HG03135 (cell line): ENCODE measurements around the gene PKNOX2.

Experiments
- ATAC-seq: cut with Tn5 transposase; IDR thresholded peaks from one replicate; pipeline ENCODE4 v1.9.1; 2021; ENCODE audit warnings: mild to moderate bottlenecking, moderate library complexity; ENCODE audit not compliant: unreplicated experiment

Gene PKNOX2

DNA sequence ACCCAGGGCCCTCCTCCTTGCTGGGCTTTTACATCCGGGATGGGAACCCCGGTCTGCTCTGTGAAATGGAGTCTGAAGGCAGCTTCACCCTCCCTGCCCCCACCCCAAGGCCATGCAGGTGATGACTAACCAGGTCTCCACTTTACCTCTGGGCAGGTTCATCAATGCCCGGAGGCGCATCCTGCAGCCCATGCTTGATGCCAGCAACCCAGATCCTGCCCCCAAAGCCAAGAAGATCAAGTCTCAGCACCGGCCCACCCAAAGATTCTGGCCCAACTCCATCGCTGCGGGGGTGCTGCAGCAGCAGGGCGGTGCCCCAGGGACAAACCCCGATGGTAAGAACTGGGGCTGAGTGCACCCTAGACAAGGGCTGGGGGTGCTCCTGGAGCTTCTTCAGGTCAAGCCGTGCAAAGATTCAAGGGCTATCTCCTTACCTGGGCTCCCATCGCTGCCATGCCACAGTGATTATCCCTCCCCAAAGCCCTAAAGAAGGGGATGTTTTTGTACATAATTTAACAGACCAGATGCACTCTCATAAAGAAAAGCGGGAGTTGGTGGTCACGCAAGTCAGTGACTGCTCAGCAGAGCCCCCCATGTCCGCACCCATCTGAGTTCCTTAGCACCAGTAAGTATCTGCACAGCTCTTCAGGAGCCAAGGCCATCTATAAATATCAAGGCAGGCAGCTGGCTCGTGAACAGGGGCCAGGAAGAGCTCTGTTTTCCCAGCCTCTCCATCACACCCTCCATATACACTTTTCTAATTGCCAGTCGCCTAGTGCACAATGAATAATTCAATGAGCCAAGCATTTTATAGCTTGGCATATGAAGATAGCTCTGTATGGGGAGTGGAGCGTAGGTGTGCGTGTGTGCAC, 265.5 kb downstream of the PKNOX2 start:
- no peak for ATAC-seq

DNA sequence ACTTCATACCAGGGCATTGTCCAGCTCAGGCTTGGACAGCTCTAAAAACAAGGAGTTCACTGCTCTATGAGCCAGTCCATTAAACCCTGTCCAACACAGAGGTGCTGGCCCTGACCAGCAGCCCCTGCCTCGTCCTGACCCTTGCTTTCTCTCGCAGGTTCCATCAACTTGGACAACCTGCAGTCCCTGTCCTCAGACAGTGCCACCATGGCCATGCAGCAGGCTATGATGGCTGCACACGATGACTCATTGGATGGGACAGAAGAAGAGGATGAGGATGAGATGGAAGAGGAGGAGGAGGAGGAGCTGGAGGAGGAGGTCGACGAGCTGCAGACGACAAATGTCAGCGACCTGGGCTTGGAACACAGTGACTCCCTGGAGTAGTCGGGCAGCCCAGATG, 266.5 kb downstream of the PKNOX2 start:
- ATAC-seq = no peak

DNA sequence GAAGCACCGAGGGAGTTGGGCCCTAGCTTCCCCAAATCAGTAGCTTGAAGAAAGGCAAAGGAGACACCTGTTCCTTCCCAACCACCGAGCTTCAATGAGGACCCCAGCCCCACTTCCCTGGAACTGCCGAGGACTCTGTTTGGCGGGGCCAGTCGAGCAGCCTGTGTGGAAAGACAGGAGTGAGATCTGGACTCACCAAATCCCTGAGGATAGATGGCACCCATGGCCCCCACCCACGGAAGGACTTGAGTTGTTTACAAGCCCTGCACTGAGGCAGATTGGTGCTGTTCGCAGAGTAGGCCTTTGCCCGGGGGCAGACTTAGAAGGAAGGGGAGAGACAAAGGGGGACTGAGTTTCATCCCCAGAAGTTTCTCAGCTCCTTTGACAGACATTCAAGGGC, 266.9 kb downstream of the PKNOX2 start:
- no peak for ATAC-seq

DNA sequence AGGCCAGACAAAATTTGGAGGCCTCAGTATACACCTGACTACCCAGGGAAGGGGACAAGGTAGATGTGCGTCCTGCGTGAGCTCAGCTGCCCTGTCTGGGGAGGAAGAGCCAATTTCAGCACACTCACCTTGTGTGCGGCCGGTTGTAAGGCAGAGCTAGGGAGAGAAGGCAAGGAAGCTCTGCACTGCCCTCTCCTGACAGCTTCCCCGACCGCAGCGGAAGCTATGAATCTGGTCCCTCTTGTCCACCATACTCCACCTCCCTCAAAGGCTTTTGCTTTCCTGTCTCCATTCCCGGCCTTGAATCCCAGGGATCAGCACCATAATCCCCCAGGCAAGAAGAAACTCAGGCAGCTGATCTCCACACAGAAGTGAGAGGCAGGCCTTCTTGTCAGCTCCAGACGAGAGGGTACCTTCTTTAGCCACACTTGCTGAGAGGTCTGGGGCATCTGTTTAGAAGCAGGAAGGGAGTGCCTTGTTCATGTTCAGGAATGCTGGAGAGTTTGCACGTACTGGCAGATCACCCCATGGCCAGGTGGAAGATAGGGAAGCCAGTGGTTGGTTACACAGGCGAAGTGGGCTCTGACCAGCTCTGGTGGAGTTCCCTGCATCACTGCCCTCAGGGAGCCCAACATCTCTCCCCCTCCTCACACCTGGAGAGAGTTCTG, 269.0 kb downstream of the PKNOX2 start:
- no peak for ATAC-seq

DNA sequence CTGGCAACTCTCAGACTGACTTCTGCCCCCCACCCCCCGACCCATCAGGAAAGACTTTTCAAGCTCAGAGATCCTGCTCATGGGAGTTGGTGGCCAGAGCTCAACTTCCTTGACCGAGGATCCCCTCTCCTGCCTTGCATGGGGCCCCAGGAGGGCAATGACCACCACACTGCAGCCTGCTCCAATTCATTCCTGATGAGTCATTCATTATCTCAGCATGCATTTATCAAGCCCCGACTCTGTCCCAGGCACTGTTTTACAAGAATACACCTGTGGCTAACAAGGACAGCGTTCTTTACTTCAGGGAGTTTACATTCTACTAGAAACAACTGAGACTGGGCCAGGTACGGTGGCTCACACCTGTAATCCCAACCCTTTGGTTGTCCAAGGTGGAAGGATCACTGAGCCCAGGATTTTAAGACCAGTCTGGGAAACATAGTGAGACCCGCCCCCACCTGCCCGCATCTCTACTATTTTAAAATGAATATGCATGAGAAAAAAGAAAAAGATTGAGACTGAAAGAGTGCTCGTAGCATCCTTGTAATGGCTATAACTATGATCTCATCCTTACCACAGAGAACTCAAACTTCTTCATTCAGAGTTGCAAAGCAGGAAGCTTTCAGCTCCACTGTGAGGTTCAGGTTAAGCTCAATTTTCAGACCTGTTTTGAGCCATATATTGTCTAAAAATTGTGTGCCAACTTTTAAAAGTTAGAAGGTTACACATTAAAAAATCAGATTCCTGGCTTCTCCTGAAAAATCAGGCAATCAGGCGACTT, 271.1 kb downstream of the PKNOX2 start:
- ATAC-seq = no peak

DNA sequence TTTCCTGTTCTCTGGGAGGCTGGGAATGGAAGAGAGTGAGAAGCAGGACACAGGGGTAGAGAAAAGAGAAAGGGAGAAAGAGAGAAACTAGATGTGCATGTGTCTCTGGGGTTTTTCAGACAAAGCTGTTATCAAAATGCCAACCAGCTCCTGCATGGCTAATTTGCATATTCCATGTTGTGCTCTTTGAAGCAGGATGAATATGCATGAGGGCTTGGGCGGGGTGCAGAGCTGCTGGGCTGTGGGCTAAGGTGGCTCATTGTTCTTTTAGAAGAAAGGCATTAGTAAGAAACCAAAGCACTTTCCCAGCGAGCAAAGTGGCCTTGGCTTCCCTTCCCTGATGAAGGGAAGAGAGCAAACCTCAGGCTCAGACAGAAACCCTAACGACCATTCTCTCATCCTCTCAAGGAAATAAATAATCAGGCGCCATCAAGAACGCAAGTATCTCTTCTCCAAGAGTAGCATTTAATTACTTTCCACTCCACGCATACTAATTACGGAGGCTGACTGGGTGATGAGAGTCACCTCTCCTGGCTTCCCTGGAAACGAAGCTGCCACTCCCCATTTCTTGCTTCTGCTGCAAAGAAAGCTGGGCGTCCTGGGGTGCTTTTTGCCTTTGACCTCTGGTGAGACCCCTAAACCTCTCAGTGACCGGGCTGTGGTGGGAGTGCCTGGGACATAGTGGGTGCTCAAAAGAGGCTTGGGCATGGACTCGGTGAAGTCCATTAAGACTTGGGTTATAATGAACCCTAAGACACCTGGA, 277.3 kb downstream of the PKNOX2 start:
- ATAC-seq = no peak

DNA sequence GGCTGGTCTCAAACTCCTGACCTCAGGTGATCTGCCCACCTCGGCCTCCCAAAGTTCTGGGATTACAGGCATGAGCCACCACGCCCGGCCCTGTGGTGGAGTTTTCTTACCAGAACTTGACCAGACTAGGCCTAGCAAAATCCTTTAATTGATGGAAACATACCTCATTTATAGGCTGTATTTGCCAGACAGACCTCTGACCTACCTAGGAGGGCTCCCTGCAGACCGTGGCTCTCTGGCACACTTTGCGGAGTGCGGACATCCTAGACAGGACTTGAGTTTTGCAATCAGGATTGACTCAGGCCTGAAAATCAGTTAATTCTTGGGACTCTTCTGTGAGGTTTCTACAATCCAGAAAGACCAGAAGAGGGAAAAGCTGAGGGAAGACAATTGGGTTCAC, 278.4 kb downstream of the PKNOX2 start:
- no peak for ATAC-seq

DNA sequence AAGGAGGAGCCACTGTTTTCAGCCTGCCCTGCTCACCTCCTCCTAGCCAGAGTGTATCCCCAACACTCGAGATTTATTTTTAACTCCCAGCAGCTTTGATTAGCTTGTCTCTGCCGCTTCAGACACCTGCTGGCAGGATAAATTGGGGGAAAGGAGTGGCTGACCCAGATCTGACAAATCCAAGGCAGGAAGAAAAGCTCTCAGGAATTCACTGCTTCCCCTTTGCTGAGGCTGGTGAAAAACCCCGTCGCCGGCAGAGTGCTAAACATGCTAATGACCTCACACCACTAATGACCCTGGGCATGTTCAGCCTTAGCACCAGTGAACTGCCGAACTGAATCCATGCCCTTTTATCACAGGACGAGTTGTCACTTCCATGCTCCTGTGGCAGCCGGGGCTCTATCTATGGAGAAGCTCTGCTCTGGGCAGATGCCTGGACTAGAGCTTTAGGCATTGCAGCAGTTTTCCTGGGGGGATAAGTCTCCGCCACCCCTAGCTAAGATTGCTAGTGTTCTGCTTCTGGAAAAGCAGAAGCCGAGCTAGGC, 279.3 kb downstream of the PKNOX2 start:
- ATAC-seq = no peak

DNA sequence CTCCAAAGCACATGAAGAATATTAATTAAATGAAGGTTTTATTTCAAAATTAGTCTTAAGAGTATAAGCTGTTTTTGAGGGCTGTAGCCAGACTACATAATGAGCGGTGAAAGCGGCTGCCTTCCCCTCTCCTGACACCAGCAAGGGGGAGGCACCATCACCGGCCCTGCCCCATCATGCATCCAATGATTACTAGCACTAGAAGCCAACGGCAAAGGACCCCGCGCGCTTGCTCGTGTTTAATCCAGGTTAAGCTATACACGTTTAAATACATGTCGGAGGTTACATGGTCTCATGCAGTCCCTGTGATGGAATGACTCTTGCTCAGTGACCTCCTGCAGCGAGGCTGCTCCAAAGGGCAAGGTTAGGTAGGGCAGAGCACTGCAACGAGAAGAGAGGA, 281.2 kb downstream of the PKNOX2 start:
- no peak for ATAC-seq

DNA sequence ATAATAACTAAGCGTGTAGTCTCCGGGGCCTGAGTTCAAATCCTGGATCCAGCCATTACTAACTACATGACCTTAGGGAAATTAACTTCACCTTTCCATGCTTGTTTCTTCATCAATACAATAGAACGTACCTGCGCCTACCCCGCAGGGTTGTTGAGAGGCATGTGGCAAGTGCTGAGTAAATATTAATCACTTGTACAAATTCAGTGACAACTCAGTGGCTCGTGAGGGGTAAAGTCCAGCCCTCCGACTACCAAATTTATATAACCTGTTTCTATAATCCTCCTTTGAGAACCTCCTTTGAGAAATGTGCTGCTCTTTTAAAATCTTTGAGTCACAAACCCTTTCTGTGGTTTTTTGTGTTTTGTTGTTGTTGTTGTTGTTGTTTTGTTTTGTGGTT, 281.7 kb downstream of the PKNOX2 start:
- no peak for ATAC-seq

DNA sequence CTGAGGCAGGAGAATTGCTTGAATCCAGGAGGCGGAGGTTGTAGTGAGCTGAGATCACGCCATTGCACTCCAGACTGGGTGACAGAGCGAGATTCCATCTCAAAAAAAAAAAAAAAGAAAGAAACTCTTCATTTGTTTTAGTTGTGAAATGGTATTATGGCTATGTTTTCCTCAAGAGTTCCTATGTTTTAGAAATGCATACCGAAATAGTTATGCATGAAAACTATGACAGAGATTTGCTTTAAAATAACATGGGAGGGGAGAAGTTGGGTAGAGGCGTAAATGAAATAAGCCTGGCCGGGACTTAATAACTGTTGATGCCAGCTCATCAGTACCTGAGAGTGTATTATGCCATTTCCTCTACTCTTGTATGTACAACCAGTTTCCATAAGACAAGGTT, 283.2 kb downstream of the PKNOX2 start:
- no peak for ATAC-seq

DNA sequence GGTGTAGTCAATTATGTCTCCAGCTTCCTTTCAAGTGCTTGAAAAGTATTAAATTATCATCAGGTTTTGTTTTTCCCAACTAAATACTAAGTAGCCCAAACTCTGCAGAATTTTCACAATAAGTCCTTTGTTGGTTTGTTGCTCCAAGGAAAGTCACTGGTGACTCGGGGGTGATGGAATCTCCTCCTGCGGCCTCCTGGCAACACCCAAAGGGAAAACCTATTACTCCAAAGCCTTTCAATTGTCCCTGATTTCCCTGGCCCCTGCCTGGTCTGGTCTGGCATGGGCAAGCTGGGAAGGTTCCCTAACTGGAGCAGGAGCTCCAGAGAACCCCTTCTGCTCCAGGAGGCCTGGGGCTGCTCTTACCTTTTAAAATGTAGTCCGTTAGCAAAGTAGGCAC, 283.6 kb downstream of the PKNOX2 start:
- no peak for ATAC-seq

DNA sequence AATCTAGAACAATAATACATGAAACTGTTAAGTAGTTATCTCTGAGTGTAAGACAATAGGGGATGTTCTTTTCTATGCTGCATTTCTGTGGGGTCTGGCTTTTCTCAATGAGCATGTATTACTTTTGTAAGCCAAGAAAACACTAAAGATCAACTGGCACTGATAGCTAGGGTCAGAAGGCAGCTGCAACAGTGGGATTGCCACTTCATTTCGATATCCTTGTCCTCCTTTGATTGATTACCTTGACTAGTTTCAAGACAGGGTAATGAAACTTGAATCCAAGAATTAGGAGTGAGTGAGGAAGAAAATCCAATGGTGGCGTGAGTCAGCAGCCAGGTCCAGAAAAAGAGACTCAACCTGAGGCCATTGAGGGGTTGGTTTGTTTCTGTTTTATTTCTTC, 285.0 kb downstream of the PKNOX2 start:
- ATAC-seq = no peak

DNA sequence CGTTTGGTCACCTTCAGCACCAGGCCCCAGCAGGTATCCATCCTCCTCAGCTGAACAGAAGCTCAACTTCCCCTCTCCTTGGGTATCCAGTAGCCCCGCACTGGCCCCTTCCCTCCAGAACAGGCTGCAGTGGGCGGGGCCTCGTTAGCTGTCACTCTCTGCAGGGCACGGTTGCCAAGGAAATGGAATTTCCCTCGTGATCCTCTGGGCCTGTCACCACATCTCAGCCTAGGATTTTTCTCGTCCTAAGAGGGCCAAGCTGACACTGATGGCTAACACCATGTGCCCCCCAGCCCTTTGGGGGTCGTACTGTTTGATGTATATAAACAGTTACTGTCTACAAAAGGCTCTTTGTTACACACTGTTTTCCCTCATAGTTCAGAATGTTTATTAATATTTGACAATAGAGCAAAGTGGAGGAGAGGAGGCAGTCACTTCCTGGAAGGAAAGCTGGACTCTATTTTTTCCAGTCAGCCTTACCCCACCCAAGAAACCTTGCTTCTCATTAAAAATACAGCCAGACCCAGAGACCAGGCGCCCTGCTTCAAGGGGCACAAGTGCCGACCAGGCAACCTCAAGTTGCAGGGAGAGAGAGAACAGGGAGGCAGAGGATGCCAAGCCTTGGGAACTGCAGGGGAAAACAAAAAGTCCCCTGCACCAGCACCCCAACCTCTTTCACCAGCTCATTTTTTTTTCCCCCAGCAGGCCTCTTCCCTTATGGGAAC, 287.0 kb downstream of the PKNOX2 start:
- no peak for ATAC-seq

DNA sequence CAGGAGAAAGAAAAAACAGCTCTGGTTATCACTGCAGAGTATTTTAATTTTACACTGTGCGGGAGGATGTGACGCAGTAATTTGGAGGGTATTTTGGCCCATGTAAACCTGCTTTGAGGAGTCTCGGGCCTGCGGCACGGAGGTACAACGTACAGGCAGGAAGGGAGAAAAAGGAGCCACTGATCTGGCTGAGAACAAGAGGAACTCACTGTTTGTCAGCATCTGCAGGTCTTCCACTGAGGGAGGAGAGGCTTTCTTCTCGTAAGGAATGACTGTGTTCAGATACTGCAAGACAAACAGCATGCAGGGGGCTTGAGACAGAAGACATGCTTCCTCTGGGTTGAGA, 287.5 kb downstream of the PKNOX2 start:
- no peak for ATAC-seq

DNA sequence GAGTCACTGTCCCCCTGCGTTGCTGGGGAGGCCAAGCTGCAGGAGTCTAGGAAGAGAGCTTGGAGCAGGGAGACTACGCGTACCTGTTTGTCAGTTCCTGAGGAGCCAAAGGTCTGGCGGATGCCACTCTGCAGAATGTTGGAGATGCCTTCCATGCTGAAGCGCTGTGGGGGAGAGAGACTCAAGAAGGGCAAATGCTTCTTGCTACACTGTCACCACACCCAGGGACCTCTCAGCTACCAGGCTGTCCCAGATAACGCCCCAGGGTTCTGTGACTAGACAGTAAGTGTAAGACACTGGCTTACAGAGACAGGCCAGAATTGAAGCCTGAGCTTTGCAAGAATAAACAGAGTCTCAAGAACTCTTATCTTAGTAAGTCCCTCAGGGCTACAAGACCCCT, 289.5 kb downstream of the PKNOX2 start:
- ATAC-seq = no peak

DNA sequence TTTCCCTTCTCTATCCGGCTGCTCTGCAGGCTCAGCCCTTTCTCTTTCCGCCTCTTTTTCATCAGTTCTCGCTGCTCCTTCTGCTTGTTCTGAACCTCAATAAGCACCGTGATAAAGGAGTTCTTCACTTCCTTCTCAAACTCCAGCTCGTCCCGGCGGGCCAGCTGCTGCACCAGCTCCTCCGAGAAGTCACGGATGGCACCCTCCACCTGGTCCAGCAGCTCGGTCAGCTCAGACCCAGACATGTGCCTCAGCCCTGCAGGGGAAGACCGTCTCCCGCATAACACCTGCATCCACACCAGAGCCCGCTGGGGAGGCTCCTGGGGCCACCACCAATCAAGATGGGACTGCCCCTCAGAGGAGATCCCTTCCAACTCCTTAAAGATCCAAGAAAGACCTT, 291.3 kb downstream of the PKNOX2 start:
- no peak for ATAC-seq

DNA sequence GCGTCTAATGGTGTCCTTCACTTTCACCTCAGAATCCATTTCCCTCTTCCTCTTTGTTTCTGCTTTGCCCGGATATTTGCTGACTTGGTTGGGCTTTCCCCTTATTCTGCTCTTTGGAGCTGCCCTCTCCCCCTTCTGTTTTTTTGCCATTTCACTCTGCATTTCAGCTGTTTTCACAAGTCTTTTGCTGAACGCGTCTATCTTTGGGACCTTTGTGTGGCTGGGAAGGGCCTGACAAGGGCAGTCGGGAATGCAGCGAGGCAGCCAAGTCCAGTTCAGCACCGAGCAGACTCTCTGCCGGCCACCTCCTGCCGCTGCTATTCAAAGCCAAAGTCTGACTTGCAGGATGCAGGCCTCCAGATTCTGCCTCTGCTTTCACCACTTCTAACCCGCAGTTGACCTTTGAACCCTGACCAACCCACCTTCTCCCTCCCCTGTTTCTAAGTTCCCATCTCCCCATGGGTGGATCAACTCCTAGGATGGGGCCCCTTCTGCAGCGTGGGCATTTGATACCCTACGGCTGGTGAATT, 293.3 kb downstream of the PKNOX2 start:
- ATAC-seq = no peak

DNA sequence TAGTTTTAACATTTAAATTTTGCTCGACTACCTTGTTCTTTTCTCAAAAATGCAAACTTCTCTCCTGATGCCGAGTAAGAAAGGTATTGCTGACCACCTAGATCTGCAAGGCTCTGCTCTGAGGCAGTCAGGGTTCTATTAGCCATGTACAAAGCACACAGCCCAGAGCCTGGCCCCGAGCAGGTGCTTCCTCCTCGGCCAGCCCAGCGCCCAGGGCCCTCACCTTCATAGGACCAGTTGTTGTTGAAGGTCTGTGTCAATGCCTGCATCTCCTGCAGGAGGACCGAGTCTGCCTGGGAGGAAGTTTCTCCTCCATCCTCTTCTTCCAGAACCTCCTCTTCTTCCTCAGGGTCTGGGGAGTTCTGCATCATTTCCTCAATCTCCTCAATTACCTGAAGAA, 295.7 kb downstream of the PKNOX2 start:
- no peak for ATAC-seq
